NCI-H2227 (cell line): Measurements from ENCODE around the gene CCDC194.
"Not testable (repeated sequence)": the region's sequence is repeated elsewhere in the genome, so short reads cannot be mapped to it uniquely, and the experiment has no call there.

Experiments
- DNase-seq: peaks from one replicate; lab custom pipeline; 2025; ENCODE audit not compliant: unreplicated experiment; lab: John Stamatoyannopoulos, UW

Gene CCDC194

GRCh38 chr19:17376935-17377600, 16.9 kb downstream of the CCDC194 start, which contains the start of gene PLVAP:
Gene PLVAP (minus strand): TSS chr19:17377342. CDS start chr19:17377288, 54 bp downstream.
- no peak for DNase-seq

GRCh38 chr19:17370026-17370587, 23.9 kb downstream of the CCDC194 start:
- DNase-seq, result no peak

GRCh38 chr19:17365361-17365760, 28.6 kb downstream of the CCDC194 start:
- DNase-seq, result no peak

GRCh38 chr19:17363852-17364605, 30.0 kb downstream of the CCDC194 start:
- not testable (repeated sequence) for DNase-seq

GRCh38 chr19:17359905-17360800, 33.8 kb downstream of the CCDC194 start:
- DNase-seq, result no peak

- no peak for DNase-seq
Measured at GRCh38 chr19:17358395-17358794, 35.6 kb downstream of the CCDC194 start.

- DNase-seq, result no peak
Measured at GRCh38 chr19:17357724-17358123, 36.3 kb downstream of the CCDC194 start.

GRCh38 chr19:17357078-17357666, 36.8 kb downstream of the CCDC194 start:
- DNase-seq, result no peak

- no peak for DNase-seq
Measured at GRCh38 chr19:17353386-17353785, 40.6 kb downstream of the CCDC194 start.

GRCh38 chr19:17352608-17353280, 41.3 kb downstream of the CCDC194 start:
- DNase-seq, result no peak

GRCh38 chr19:17351815-17352435, 42.1 kb downstream of the CCDC194 start:
- DNase-seq, result no peak

- peak; percentile 52 for DNase-seq
Measured at GRCh38 chr19:17348700-17349099, 45.3 kb downstream of the CCDC194 start.

- no peak for DNase-seq
Measured at GRCh38 chr19:17347877-17348276, 46.1 kb downstream of the CCDC194 start.

- DNase-seq, result no peak
Measured at GRCh38 chr19:17347361-17347760, 46.6 kb downstream of the CCDC194 start.

GRCh38 chr19:17346109-17346671, 47.8 kb downstream of the CCDC194 start:
- peak; percentile 77 for DNase-seq

- DNase-seq, result no peak
Measured at GRCh38 chr19:17341845-17342244, 52.2 kb downstream of the CCDC194 start.

GRCh38 chr19:17341386-17341785, 52.6 kb downstream of the CCDC194 start:
- DNase-seq, result no peak

GRCh38 chr19:17340871-17341357, 53.1 kb downstream of the CCDC194 start:
- DNase-seq, result no peak
